GM18507 (cell line): ENCODE results near the gene TBC1D3I.
"Not testable (repeated sequence)": the region's sequence is repeated elsewhere in the genome, so short reads cannot be mapped to it uniquely, and the experiment has no call there.

Experiments used
- DNase-seq: peaks from one replicate; pipeline ENCODE4 v3.0.0; 2011; ENCODE audit warnings: low read depth; ENCODE audit not compliant: insufficient read length; ENCODE audit errors: extremely low spot score
- FAIRE-seq: peaks from 2 replicates; lab custom pipeline; 2011; peaks lifted over from hg19 to GRCh38; lab: Jason Lieb, UNC

The TBC1D3I gene

GRCh38 chr17:36209575-36209974 lies 54.8 kb downstream of the TBC1D3I start:
- FAIRE-seq (no peak), DNase-seq (no peak)

GRCh38 chr17:36207383-36207782 lies 57.0 kb downstream of the TBC1D3I start:
- not testable (repeated sequence) for DNase-seq, FAIRE-seq

- FAIRE-seq, DNase-seq: not testable (repeated sequence)
Observed at GRCh38 chr17:36206486-36206821, 57.9 kb downstream of the TBC1D3I start.

- FAIRE-seq (no peak), DNase-seq (no peak)
Observed at GRCh38 chr17:36205637-36206485, 58.5 kb downstream of the TBC1D3I start.

GRCh38 chr17:36204724-36205500 lies 59.5 kb downstream of the TBC1D3I start:
- FAIRE-seq = no peak
- no peak for DNase-seq
